GM23338 (cell line): ENCODE data around the gene SOAT2. TPM values are rescaled to one million over a fixed set of nuclear protein-coding genes. Genes with fewer than 3 reads are reported as not detected.

Experiments
- ATAC-seq: fragments of 200-7000 bp; cut with Tn5 transposase; 3 replicates; pipeline ENCODE4 v1.9.1; 2020
- DNase-seq: peaks from one replicate; pipeline ENCODE4 v3.0.0-alpha.2; 2015; ENCODE audit warnings: low spot score
- H2AFZ ChIP-seq: fragments of 200-600 bp; sonication (generic); 2 replicates; pipeline ENCODE4 v1.8.0; 2016; ENCODE audit warnings: antibody characterized with exemption, mild to moderate bottlenecking, moderate library complexity
- H3F3A ChIP-seq: fragments of 200-600 bp; sonication (generic); replicated peaks from 2 replicates; pipeline ENCODE4 v1.8.0; 2017; ENCODE audit warnings: antibody characterized with exemption, mixed run types, low read depth
- H3K27ac ChIP-seq: fragments of 200-600 bp; sonication (generic); 2 replicates; pipeline ENCODE4 v1.6.1; 2016; ENCODE audit warnings: low read depth
- H3K27me3 ChIP-seq: fragments of 200-600 bp; sonication (generic); 2 replicates; pipeline ENCODE4 v1.8.0; 2016; ENCODE audit warnings: mild to moderate bottlenecking, mixed run types, moderate library complexity; ENCODE audit not compliant: insufficient read depth
- H3K36me3 ChIP-seq: fragments of 200-600 bp; sonication (generic); 2 replicates; pipeline ENCODE4 v1.8.0; 2016; ENCODE audit warnings: mild to moderate bottlenecking; ENCODE audit not compliant: insufficient read depth
- H3K4me1 ChIP-seq: fragments of 200-600 bp; sonication (generic); 2 replicates; pipeline ENCODE4 v1.8.0; 2016; ENCODE audit warnings: mild to moderate bottlenecking, moderate library complexity; ENCODE audit not compliant: insufficient read depth
- H3K4me2 ChIP-seq: fragments of 200-600 bp; sonication (generic); 2 replicates; pipeline ENCODE4 v1.7.1; 2017; ENCODE audit warnings: mixed run types
- H3K4me3 ChIP-seq: fragments of 200-600 bp; sonication (generic); 2 replicates; pipeline ENCODE4 v1.6.1; 2016; ENCODE audit warnings: mixed run types
- H3K79me2 ChIP-seq: fragments of 200-600 bp; sonication (generic); replicated peaks from 2 replicates; pipeline ENCODE4 v1.8.0; 2017; ENCODE audit warnings: mild to moderate bottlenecking; ENCODE audit not compliant: insufficient read depth
- H3K9me2 ChIP-seq: fragments of 200-600 bp; sonication (generic); 2 replicates; pipeline ENCODE4 v1.8.0; 2017; ENCODE audit not compliant: insufficient read depth
- H4K20me1 ChIP-seq: fragments of 200-600 bp; sonication (generic); replicated peaks from 2 replicates; pipeline ENCODE4 v1.8.0; 2017; ENCODE audit warnings: mild to moderate bottlenecking; ENCODE audit not compliant: insufficient read depth
- H3K27ac Mint-ChIP-seq: 2 replicates; pipeline ENCODE4 v1.8.0; 2020; ENCODE audit warnings: inconsistent platforms, mild to moderate bottlenecking, moderate library complexity, mixed read lengths
- H3K27me3 Mint-ChIP-seq: 3 replicates; pipeline ENCODE4 v1.8.0; 2022; ENCODE audit warnings: low read depth, mild to moderate bottlenecking, moderate library complexity, mixed read lengths, inconsistent platforms; ENCODE audit not compliant: insufficient read depth, poor library complexity
- H3K36me3 Mint-ChIP-seq: 3 replicates; pipeline ENCODE4 v1.8.0; 2021; ENCODE audit warnings: low read depth, mild to moderate bottlenecking, inconsistent platforms, moderate library complexity, mixed read lengths
- H3K4me1 Mint-ChIP-seq: 3 replicates; pipeline ENCODE4 v1.8.0; 2020; ENCODE audit warnings: mild to moderate bottlenecking, inconsistent platforms, mixed read lengths
- H3K4me3 Mint-ChIP-seq: 3 replicates; pipeline ENCODE4 v1.8.0; 2021; ENCODE audit warnings: moderate library complexity, mild to moderate bottlenecking, inconsistent platforms, mixed read lengths
- H3K9me3 Mint-ChIP-seq: 3 replicates; pipeline ENCODE4 v1.8.0; 2020; ENCODE audit warnings: moderate library complexity, mild to moderate bottlenecking, inconsistent platforms, mixed read lengths
- EZH2 ChIP-seq: fragments of 200-600 bp; sonication (generic); IDR thresholded peaks from one replicate; pipeline ENCODE4 v1.8.0; 2017; ENCODE audit warnings: antibody characterized with exemption, mild to moderate bottlenecking, low read depth; ENCODE audit not compliant: unreplicated experiment
- EZH2phosphoT487 ChIP-seq: fragments of 200-600 bp; sonication (generic); IDR thresholded peaks from one replicate; pipeline ENCODE4 v1.8.1; 2018; ENCODE audit warnings: antibody characterized with exemption; ENCODE audit not compliant: unreplicated experiment
- JUNB ChIP-seq: IDR thresholded peaks from one replicate; pipeline ENCODE4 v1.6.1; 2016; ENCODE audit warnings: antibody characterized with exemption; ENCODE audit not compliant: unreplicated experiment
- NANOG ChIP-seq: IDR thresholded peaks from 2 replicates; pipeline ENCODE4 v1.6.1; 2016; ENCODE audit warnings: antibody characterized with exemption, borderline replicate concordance
- STAT1 ChIP-seq: IDR thresholded peaks from one replicate; pipeline ENCODE4 v1.6.1; 2016; ENCODE audit warnings: antibody characterized with exemption; ENCODE audit not compliant: unreplicated experiment
- ZNF114 ChIP-seq: fragments of 250-450 bp; sonication (Bioruptor Pico); IDR thresholded peaks from 2 replicates; pipeline ENCODE4 v1.5.0; 2020; ENCODE audit warnings: mild to moderate bottlenecking, moderate library complexity
- ZNF331 ChIP-seq: fragments of 250-450 bp; sonication (Bioruptor Pico); IDR thresholded peaks from 2 replicates; pipeline ENCODE4 v1.5.0; 2020; ENCODE audit warnings: low read depth, mild to moderate bottlenecking, moderate library complexity
- polyA plus RNA-seq: library from polyadenylated mRNA; unstranded; fragments of >200 nt; fragmentation: Nextera tagmentation; extraction: Ambion mirVana; gene quantifications from 2 replicates; pipeline ENCODE4 v1.2.1, GENCODE V29; 2016
- total RNA-seq: library from RNA; depleted of rRNA; stranded (reverse); fragments of >200 nt; shearing (Covaris generic); gene quantifications from 2 replicates; pipeline ENCODE4 v1.2.3, GENCODE V29; 2014
- TF ChIP-seq, protein P1 (sequence below): fragments of 250-450 bp; sonication (Bioruptor Pico); IDR thresholded peaks from 2 replicates; pipeline ENCODE4 v1.5.0; 2020; ENCODE audit warnings: mild to moderate bottlenecking, moderate library complexity
- TF ChIP-seq, protein P2 (sequence below): IDR thresholded peaks from one replicate; pipeline ENCODE4 v1.6.1; 2018; ENCODE audit warnings: antibody characterized with exemption; ENCODE audit not compliant: unreplicated experiment
- TF ChIP-seq, protein P3 (sequence below): IDR thresholded peaks from 2 replicates; pipeline ENCODE4 v1.6.1; 2016; ENCODE audit warnings: antibody characterized with exemption

Gene SOAT2
- total and polyA plus RNA-seq, 2 experiments from 2014 or later: not detected

DNA sequence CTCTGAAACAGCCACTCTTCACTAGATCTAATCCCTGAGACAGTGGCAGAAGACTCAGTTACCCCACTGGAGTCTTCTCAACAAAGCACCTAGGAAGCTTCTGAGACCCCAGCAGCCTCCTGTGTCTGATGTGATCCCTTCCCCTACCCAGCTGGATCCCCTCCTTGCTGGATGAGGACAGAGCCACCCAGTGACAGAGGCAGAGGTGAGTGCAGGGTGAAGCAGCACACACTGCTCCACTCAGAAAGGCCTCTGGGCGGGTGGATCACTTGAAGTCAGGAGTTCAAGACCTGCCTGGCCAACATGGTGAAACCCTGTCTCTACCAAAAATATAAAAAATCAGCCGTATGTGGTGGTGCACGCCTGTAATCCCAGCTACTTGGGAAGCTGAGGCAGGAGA lies 26.8 kb upstream of the SOAT2 start (continued):
- TF ChIP-seq, protein P1, sequence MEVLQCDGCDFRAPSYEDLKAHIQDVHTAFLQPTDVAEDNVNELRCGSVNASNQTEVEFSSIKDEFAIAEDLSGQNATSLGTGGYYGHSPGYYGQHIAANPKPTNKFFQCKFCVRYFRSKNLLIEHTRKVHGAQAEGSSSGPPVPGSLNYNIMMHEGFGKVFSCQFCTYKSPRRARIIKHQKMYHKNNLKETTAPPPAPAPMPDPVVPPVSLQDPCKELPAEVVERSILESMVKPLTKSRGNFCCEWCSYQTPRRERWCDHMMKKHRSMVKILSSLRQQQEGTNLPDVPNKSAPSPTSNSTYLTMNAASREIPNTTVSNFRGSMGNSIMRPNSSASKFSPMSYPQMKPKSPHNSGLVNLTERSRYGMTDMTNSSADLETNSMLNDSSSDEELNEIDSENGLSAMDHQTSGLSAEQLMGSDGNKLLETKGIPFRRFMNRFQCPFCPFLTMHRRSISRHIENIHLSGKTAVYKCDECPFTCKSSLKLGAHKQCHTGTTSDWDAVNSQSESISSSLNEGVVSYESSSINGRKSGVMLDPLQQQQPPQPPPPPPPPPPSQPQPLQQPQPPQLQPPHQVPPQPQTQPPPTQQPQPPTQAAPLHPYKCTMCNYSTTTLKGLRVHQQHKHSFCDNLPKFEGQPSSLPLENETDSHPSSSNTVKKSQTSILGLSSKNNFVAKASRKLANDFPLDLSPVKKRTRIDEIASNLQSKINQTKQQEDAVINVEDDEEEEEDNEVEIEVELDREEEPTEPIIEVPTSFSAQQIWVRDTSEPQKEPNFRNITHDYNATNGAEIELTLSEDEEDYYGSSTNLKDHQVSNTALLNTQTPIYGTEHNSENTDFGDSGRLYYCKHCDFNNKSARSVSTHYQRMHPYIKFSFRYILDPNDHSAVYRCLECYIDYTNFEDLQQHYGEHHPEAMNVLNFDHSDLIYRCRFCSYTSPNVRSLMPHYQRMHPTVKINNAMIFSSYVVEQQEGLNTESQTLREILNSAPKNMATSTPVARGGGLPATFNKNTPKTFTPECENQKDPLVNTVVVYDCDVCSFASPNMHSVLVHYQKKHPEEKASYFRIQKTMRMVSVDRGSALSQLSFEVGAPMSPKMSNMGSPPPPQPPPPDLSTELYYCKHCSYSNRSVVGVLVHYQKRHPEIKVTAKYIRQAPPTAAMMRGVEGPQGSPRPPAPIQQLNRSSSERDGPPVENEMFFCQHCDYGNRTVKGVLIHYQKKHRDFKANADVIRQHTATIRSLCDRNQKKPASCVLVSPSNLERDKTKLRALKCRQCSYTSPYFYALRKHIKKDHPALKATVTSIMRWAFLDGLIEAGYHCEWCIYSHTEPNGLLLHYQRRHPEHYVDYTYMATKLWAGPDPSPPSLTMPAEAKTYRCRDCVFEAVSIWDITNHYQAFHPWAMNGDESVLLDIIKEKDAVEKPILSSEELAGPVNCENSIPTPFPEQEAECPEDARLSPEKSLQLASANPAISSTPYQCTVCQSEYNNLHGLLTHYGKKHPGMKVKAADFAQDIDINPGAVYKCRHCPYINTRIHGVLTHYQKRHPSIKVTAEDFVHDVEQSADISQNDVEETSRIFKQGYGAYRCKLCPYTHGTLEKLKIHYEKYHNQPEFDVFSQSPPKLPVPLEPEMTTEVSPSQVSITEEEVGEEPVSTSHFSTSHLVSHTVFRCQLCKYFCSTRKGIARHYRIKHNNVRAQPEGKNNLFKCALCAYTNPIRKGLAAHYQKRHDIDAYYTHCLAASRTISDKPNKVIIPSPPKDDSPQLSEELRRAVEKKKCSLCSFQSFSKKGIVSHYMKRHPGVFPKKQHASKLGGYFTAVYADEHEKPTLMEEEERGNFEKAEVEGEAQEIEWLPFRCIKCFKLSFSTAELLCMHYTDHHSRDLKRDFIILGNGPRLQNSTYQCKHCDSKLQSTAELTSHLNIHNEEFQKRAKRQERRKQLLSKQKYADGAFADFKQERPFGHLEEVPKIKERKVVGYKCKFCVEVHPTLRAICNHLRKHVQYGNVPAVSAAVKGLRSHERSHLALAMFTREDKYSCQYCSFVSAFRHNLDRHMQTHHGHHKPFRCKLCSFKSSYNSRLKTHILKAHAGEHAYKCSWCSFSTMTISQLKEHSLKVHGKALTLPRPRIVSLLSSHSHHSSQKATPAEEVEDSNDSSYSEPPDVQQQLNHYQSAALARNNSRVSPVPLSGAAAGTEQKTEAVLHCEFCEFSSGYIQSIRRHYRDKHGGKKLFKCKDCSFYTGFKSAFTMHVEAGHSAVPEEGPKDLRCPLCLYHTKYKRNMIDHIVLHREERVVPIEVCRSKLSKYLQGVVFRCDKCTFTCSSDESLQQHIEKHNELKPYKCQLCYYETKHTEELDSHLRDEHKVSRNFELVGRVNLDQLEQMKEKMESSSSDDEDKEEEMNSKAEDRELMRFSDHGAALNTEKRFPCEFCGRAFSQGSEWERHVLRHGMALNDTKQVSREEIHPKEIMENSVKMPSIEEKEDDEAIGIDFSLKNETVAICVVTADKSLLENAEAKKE (CRISPR knock-in tag): no peak
- no peak for TF ChIP-seq STAT1
- no peak for TF ChIP-seq JUNB
- TF ChIP-seq EZH2: no peak
- TF ChIP-seq, protein P2, sequence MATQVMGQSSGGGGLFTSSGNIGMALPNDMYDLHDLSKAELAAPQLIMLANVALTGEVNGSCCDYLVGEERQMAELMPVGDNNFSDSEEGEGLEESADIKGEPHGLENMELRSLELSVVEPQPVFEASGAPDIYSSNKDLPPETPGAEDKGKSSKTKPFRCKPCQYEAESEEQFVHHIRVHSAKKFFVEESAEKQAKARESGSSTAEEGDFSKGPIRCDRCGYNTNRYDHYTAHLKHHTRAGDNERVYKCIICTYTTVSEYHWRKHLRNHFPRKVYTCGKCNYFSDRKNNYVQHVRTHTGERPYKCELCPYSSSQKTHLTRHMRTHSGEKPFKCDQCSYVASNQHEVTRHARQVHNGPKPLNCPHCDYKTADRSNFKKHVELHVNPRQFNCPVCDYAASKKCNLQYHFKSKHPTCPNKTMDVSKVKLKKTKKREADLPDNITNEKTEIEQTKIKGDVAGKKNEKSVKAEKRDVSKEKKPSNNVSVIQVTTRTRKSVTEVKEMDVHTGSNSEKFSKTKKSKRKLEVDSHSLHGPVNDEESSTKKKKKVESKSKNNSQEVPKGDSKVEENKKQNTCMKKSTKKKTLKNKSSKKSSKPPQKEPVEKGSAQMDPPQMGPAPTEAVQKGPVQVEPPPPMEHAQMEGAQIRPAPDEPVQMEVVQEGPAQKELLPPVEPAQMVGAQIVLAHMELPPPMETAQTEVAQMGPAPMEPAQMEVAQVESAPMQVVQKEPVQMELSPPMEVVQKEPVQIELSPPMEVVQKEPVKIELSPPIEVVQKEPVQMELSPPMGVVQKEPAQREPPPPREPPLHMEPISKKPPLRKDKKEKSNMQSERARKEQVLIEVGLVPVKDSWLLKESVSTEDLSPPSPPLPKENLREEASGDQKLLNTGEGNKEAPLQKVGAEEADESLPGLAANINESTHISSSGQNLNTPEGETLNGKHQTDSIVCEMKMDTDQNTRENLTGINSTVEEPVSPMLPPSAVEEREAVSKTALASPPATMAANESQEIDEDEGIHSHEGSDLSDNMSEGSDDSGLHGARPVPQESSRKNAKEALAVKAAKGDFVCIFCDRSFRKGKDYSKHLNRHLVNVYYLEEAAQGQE: no peak

DNA sequence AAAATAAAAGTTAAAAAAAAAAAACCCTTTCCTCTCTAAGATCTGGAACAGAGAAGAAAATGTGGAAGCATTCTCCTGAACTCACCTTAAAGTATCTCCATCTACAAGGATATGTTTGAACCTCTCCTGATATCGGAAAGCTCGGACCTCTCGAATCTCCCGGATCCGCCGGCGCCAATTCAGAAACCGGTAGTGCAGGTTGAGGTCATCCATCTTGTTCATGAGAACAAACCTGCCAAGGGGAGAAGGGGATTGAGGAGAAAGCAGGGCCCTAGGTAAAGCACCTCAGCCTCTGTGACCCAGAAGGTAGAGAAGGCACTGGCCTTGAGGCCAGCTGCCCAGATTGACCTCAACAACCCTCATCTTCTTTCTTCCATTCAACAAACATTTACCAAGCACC lies 26.3 kb upstream of the SOAT2 start:
- Mint-ChIP-seq H3K27ac (no peak overlapping the region), H3K4me3 (peak overlapping the region; percentile 48; the same call in 2 of the 3 replicates), H3K36me3 (peaks cover 11% of the 10 kb centered on the region), H3K4me1 (peaks cover 20% of the 10 kb centered on the region), H3K27me3 (peaks cover 20% of the 10 kb centered on the region), H3K9me3 (no peaks in the 10 kb centered on the region)
- H3K4me3 ChIP-seq: no peak overlapping the region
- DNase-seq (no peak), ATAC-seq (no peak)
- peaks cover 16% of the 10 kb centered on the region; the same call in 1 of the 2 replicates for H3F3A ChIP-seq
- no peaks in the 10 kb centered on the region for H4K20me1 ChIP-seq
- H3K27ac ChIP-seq: no peak overlapping the region
- H3K36me3 ChIP-seq: no peaks in the 10 kb centered on the region
- no peaks in the 10 kb centered on the region for H3K79me2 ChIP-seq
- no peak overlapping the region for H3K4me2 ChIP-seq
- H2AFZ ChIP-seq: no peak overlapping the region
- no peaks in the 10 kb centered on the region for H3K9me2 ChIP-seq
- H3K27me3 ChIP-seq: peaks cover 20% of the 10 kb centered on the region
- H3K4me1 ChIP-seq: peaks cover 17% of the 10 kb centered on the region
- TF ChIP-seq, protein P3, sequence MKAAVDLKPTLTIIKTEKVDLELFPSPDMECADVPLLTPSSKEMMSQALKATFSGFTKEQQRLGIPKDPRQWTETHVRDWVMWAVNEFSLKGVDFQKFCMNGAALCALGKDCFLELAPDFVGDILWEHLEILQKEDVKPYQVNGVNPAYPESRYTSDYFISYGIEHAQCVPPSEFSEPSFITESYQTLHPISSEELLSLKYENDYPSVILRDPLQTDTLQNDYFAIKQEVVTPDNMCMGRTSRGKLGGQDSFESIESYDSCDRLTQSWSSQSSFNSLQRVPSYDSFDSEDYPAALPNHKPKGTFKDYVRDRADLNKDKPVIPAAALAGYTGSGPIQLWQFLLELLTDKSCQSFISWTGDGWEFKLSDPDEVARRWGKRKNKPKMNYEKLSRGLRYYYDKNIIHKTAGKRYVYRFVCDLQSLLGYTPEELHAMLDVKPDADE: no peak
- TF ChIP-seq ZNF114 (CRISPR knock-in tag) (no peak), ZNF331 (CRISPR knock-in tag) (no peak), EZH2phosphoT487 (no peak), NANOG (no peak)
